Mammary epithelial cell (primary cell): ENCODE measurements around the gene ACOT4.

Source experiments
- EZH2 ChIP-seq: IDR thresholded peaks from 2 replicates; pipeline ENCODE4 v1.6.1; 2012; ENCODE audit warnings: low read length, inconsistent platforms, borderline replicate concordance
- TF ChIP-seq, protein P1 (sequence below), 2 donors: IDR thresholded peaks in 1 of 2; conservative IDR thresholded peaks in 1 of 2; 2 replicates each; pipeline ENCODE4 v1.5.1; 2011 to 2012; ENCODE audit warnings: inconsistent platforms in 2 of 2, low read length in 2 of 2, mild to moderate bottlenecking in 2 of 2, control low read depth in 1 of 2, low read depth in 1 of 2; ENCODE audit not compliant: insufficient read depth in 1 of 2; ENCODE audit errors: extremely low read depth in 1 of 2

DNA sequence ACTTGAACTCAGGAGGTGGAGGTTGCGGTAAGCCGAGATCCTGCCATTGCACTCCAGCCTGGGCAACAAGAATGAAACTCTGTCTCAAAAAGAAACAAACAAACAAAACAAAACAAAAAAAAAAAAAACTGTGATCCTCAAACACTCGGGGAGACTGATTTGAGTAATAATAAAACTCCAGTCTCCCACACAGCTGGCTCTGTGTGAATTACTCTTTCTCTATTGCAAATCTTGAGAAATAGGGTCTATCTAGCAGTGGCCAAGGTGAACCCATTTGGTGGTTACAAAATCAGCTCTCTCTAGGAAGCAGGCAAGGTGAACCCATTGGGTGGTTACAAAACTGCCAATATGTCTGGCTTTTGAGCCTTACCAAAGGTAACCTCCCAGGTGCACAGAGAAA, 14.6 kb downstream of the ACOT4 start:
- TF ChIP-seq, protein P1, sequence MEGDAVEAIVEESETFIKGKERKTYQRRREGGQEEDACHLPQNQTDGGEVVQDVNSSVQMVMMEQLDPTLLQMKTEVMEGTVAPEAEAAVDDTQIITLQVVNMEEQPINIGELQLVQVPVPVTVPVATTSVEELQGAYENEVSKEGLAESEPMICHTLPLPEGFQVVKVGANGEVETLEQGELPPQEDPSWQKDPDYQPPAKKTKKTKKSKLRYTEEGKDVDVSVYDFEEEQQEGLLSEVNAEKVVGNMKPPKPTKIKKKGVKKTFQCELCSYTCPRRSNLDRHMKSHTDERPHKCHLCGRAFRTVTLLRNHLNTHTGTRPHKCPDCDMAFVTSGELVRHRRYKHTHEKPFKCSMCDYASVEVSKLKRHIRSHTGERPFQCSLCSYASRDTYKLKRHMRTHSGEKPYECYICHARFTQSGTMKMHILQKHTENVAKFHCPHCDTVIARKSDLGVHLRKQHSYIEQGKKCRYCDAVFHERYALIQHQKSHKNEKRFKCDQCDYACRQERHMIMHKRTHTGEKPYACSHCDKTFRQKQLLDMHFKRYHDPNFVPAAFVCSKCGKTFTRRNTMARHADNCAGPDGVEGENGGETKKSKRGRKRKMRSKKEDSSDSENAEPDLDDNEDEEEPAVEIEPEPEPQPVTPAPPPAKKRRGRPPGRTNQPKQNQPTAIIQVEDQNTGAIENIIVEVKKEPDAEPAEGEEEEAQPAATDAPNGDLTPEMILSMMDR (conservative IDR thresholded peaks at IDR 0.05 in 1 of 2, IDR thresholded peaks at IDR 0.05 in 1 of 2; ENCODE audit: extremely low read depth in 1 of 2, insufficient read depth in 1 of 2, low read depth in 1 of 2, low read length in 2 of 2): no peak
- TF ChIP-seq EZH2: no peak
